Activated T-helper 2 cell treated with anti-CD3 and anti-CD28 coated beads, Interferon-gamma antibody, Interleukin-2, Interleukin-4, amounts not matched to agents 10 μg/mL and 5 μg/mL and 100 μg/mL, durations not matched to agents 14 hours and 24 hours and 36 hours (primary cell): ENCODE measurements around the gene TMEM184B. TPM values are rescaled to one million over a fixed set of nuclear protein-coding genes. Genes with fewer than 3 reads are reported as not detected.

Experiments used
- DNase-seq: peaks from one replicate; pipeline ENCODE4 v3.0.0; 2021; ENCODE audit warnings: low spot score
- H3K27ac Mint-ChIP-seq: one replicate; pipeline ENCODE4 v1.8.0; 2021; ENCODE audit warnings: mixed read lengths
- H3K27me3 Mint-ChIP-seq: one replicate; pipeline ENCODE4 v1.8.0; 2021; ENCODE audit warnings: low read depth, mixed read lengths
- H3K36me3 Mint-ChIP-seq: one replicate; pipeline ENCODE4 v1.8.0; 2021; ENCODE audit warnings: low read depth, mixed read lengths
- H3K4me1 Mint-ChIP-seq: one replicate; pipeline ENCODE4 v1.8.0; 2021; ENCODE audit warnings: low read depth, mixed read lengths
- H3K4me3 Mint-ChIP-seq: one replicate; pipeline ENCODE4 v1.8.0; 2021; ENCODE audit warnings: low read depth, mild to moderate bottlenecking, moderate library complexity, mixed read lengths
- H3K9me3 Mint-ChIP-seq: one replicate; pipeline ENCODE4 v1.8.0; 2021; ENCODE audit warnings: mixed read lengths
- intact Hi-C: fragments of 100-400 bp; cut with micrococcal nuclease; formaldehyde crosslinking; loops from one replicate; pipeline ENCODE4 v1.15.1; 2023
- total RNA-seq: library from RNA; stranded (reverse); gene quantifications from 2 replicates; pipeline ENCODE4 v1.2.3, GENCODE V29; 2022

TMEM184B gene
- 34.8 and 35.8 TPM in 2 replicates for total RNA-seq

- Mint-ChIP-seq H3K27me3 (peaks cover 4% of the 10 kb centered on the region), H3K27ac (peak within 1 kb of the TSS; percentile 81), H3K36me3 (no peaks in the 10 kb centered on the region), H3K4me1 (peaks cover 32% of the 10 kb centered on the region), H3K9me3 (no peaks in the 10 kb centered on the region), H3K4me3 (peak within 1 kb of the TSS; percentile 86)
- DNase-seq, result peak; percentile 81
- intact Hi-C loops, result loop anchor here (5.0 kb wide), 1 partner anchor 45 kb away; the partner anchor contains the start of gene CSNK1E
Measured at GRCh38 chr22:38272373-38273134, at the start of gene TMEM184B. Gene TMEM184B, minus strand, starts transcription at chr22:38273010. Its CDS starts 25,049 bp downstream, at chr22:38247961.

DNA sequence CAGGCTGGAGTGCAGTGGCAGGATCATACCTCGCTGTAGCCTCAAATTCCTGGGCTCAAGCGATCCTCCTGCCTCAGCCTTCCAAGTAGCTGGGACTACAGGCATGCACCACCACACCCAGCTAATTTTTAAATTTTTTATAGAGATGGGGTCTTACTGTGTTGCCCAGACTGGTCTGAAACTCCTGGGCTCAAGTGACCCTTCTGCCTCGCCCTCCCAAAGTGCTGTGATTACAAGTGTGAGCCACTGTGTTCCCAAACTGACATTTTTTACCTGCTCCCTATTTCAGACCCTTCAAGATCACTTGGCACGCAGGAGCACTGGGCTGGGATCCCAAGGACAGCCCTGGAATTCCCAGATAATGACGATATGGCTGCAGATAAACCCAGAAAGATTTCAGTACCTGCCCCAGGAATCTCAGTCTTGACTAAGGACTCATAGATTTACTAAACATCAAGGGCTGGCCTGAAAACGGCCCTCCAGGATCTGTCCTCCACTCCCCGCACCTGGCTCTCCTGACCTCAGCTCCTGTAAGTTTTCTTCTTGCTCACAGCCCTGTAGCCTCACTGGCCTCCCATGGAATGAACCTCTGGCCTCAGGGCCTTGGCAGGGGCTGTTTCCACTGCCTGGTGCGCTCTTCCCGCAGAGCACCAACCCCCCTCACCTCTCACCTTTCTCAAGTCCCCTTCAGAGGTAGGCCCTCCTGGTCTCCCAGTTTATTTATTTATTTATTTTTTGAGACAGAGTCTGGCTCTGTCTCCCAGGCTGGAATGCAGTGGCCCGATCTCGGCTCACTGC lies 48.0 kb upstream of the TMEM184B start:
- intact Hi-C loops, result no loop called here
- Mint-ChIP-seq H3K27ac (no peak overlapping the region), H3K4me1 (peaks cover 3% of the 10 kb centered on the region), H3K4me3 (no peak overlapping the region), H3K36me3 (no peaks in the 10 kb centered on the region), H3K27me3 (no peaks in the 10 kb centered on the region), H3K9me3 (no peaks in the 10 kb centered on the region)
- no peak for DNase-seq

DNA sequence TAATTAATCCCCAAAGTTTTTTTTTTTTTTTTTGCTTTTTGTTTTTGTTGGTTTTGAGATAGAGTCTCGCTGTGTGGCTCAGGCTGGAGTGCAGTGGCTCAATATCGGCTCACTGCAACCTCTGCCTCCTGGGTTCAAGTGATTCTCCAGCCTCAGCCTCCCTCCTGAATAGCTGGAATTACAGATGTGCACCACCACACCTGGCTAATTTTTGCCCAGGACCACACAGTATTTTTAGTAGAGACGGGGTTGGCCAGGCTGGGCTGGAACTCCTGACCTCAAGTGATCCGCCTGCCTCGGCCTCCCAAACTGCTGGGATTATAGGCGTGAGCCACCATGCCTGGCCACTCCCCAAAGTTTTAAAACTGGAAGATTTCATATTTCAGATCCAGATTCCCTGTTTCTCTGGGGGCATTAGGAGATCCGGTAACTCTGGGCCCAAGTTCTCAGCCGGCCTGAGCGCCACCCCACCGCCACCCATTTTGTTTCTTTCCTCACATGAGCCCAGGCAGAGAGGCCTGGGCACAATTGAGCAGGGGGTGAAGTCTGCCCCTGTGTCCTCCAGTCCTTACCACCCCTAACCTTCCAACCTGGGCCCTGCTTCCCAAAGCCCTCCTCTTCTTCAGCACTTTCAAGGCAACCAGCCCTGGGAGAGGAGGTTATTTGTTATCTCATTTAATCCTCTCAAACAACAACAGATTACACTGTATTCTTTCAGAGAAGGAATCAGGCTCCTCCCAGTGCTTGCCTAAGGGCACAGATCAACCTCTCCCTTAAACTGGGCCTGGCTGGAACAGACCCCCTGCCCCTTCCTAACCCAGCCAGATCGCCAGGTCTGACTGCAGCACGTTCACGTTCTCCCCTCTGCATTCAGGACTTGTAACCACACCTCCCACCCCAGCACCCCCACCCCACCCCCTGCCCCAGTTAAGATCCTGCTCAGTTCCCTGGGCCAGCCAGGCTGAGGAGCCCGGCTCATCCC lies 46.3 kb upstream of the TMEM184B start:
- Mint-ChIP-seq H3K36me3 (no peaks in the 10 kb centered on the region), H3K4me3 (peak overlapping the region; percentile 34), H3K9me3 (no peaks in the 10 kb centered on the region), H3K4me1 (peaks cover 19% of the 10 kb centered on the region), H3K27me3 (no peaks in the 10 kb centered on the region), H3K27ac (no peak overlapping the region)
- intact Hi-C loops, result loop anchor here (5.0 kb wide), 3 partner anchors 47 to 137 kb away; partner anchors contain the start of genes MAFF, PLA2G6 and TMEM184B
- DNase-seq, result no peak

- intact Hi-C loops, result loop anchor here (5.0 kb wide), 3 partner anchors 46 to 136 kb away; partner anchors contain the start of genes MAFF, PLA2G6 and TMEM184B
- peaks cover 4% of the 10 kb centered on the region for H3K36me3 Mint-ChIP-seq
Measured at GRCh38 chr22:38317995-38318715, 45.3 kb upstream of the TMEM184B start.

GRCh38 chr22:38317122-38317994 lies 44.5 kb upstream of the TMEM184B start, which contains the start of gene CSNK1E:
Gene CSNK1E, minus strand, starts transcription at chr22:38317433. Its CDS starts 3,276 bp downstream, at chr22:38314157.
- H3K9me3 Mint-ChIP-seq, result no peaks in the 10 kb centered on the region
- peak within 1 kb of the TSS; percentile 91 for H3K27ac Mint-ChIP-seq
- no peaks in the 10 kb centered on the region for H3K27me3 Mint-ChIP-seq
- H3K36me3 Mint-ChIP-seq, result peaks cover 12% of the 10 kb centered on the region
- H3K4me1 Mint-ChIP-seq, result peaks cover 31% of the 10 kb centered on the region
- peak; percentile 68 for DNase-seq
- intact Hi-C loops, result loop anchor here (5.0 kb wide), 3 partner anchors 45 to 135 kb away; partner anchors contain the start of genes MAFF, PLA2G6 and TMEM184B
- peak within 1 kb of the TSS; percentile 89 for H3K4me3 Mint-ChIP-seq

More at GRCh38 chr22:38317995-38318715, 45.3 kb upstream of the TMEM184B start:
- Mint-ChIP-seq H3K4me3 (peak overlapping the region; percentile 81), H3K4me1 (peaks cover 25% of the 10 kb centered on the region), H3K27me3 (no peaks in the 10 kb centered on the region), H3K27ac (peak overlapping the region; percentile 85), H3K9me3 (no peaks in the 10 kb centered on the region)
- DNase-seq, result no peak

DNA sequence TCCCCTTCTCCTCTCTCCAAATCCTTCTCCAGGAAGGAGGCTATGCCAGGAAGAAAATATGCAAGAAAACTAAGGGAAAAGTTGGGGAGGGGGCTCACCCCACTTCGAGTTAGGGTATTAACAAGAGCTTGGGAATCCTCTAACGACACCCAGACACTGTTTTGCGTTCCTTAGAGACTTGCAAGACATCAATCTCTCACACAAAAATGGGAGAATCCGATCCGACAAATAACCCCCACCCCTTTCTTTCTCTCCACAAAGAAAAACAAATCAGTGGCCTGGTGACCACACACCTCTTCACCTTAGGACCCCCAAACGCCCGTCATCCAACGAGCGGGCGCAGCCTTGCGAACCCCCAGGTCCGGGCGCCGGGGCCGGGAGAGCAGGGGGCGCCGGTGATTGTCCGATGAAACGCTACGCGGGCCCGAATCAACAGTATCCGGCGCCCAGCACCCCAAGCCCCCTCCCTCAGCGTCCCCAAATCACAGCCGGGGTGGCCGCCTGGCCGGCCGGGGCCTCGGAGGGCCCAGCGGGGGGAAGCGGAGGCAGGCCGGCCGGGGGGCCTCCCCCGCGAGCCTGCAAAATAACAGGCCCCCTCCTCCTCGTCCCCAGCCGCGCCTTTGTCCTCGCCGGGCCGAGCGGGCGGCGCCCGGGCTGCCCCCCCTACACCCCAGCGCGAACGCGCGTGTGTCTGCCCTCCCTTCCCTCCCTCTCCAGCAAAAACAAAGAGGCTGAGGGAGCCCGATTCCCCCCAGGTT lies 43.7 kb upstream of the TMEM184B start:
- H3K4me1 Mint-ChIP-seq, result peaks cover 37% of the 10 kb centered on the region
- peak overlapping the region; percentile 89 for H3K4me3 Mint-ChIP-seq
- H3K27me3 Mint-ChIP-seq, result no peaks in the 10 kb centered on the region
- H3K27ac Mint-ChIP-seq, result peak overlapping the region; percentile 91
- H3K9me3 Mint-ChIP-seq, result no peaks in the 10 kb centered on the region
- DNase-seq, result peak; percentile 48
- H3K36me3 Mint-ChIP-seq, result peaks cover 18% of the 10 kb centered on the region
- intact Hi-C loops, result loop anchor here (5.0 kb wide), 3 partner anchors 44 to 134 kb away; partner anchors contain the start of genes MAFF, PLA2G6 and TMEM184B

DNA sequence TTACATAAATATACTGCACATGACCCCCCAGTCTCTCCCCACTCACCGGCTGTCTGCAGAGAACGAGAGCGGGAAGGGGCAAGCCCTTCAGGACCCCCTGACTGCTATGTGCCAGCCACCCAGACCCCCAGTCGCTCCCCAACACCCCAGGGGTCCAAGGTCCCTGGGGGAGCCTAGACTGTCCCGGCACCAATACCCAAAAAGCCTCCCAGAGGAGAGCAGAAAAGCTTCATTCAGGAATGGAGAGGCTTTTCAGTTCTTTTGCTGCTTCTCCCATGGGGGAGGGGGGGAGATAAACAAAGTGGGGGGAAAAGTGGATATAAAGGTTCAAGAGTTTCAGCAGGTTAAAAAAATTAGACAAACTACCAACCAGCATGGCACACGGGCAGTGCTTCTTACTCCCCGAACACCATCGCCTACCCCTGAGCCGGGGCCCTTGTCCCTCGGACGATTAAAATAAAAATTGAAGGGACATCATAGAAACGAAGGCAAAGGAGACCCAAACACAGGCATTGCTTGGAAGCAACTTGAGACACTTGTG lies 43.1 kb upstream of the TMEM184B start:
- intact Hi-C loops, result loop anchor here (5.0 kb wide), 3 partner anchors 44 to 134 kb away; partner anchors contain the start of genes MAFF, PLA2G6 and TMEM184B
- peak overlapping the region; percentile 89 for H3K4me3 Mint-ChIP-seq
- peak overlapping the region; percentile 91 for H3K27ac Mint-ChIP-seq

GRCh38 chr22:38314933-38315822 lies 42.4 kb upstream of the TMEM184B start:
- Mint-ChIP-seq H3K4me3 (peak overlapping the region; percentile 89), H3K36me3 (peaks cover 27% of the 10 kb centered on the region), H3K27ac (peak overlapping the region; percentile 91), H3K27me3 (no peaks in the 10 kb centered on the region), H3K9me3 (no peaks in the 10 kb centered on the region), H3K4me1 (peaks cover 46% of the 10 kb centered on the region)
- no peak for DNase-seq
- intact Hi-C loops, result loop anchor here (5.0 kb wide), 3 partner anchors 43 to 133 kb away; partner anchors contain the start of genes MAFF, PLA2G6 and TMEM184B

More for the DNA sequence above, 43.1 kb upstream of the TMEM184B start:
- Mint-ChIP-seq H3K36me3 (peaks cover 22% of the 10 kb centered on the region), H3K4me1 (peaks cover 42% of the 10 kb centered on the region), H3K9me3 (no peaks in the 10 kb centered on the region), H3K27me3 (no peaks in the 10 kb centered on the region)
- DNase-seq, result no peak
